CD4-positive, alpha-beta memory T cell (primary cell): ENCODE data around the gene DNAH5. TPM values are rescaled to one million over a fixed set of nuclear protein-coding genes. Genes with fewer than 3 reads are reported as not detected.

Source experiments
- CTCF ChIA-PET: fragments of 350-600 bp; sonication (Branson Sonifier 250); formaldehyde crosslinking; loops from one replicate; lab custom pipeline; 2021; ENCODE audit warnings: inconsistent platforms; ENCODE audit not compliant: partially characterized antibody; lab: Charles Lee
- POLR2A ChIA-PET: fragments of 350-600 bp; sonication (Branson Sonifier 250); formaldehyde crosslinking; loops from one replicate; lab custom pipeline; 2021; ENCODE audit not compliant: partially characterized antibody; lab: Charles Lee
- DNase-seq, 5 donors: peaks; one replicate each; pipeline versions ENCODE4 v3.0.0 to v3.0.0-alpha.2; 2020 to 2022; ENCODE audit warnings: mixed read lengths in 1 of 5
- H3K27ac ChIP-seq: one replicate; pipeline ENCODE4 v1.7.0; 2013; ENCODE audit warnings: low read depth, low read length
- H3K27me3 ChIP-seq: 2 replicates; pipeline ENCODE4 v1.7.0; 2013; ENCODE audit warnings: mild to moderate bottlenecking, low read length, moderate library complexity; ENCODE audit not compliant: insufficient read depth
- H3K36me3 ChIP-seq: 2 replicates; pipeline ENCODE4 v1.7.0; 2013; ENCODE audit warnings: mild to moderate bottlenecking, low read length, moderate library complexity; ENCODE audit not compliant: insufficient read depth
- H3K4me1 ChIP-seq: 2 replicates; pipeline ENCODE4 v1.7.0; 2013; ENCODE audit warnings: mild to moderate bottlenecking, low read length, moderate library complexity; ENCODE audit not compliant: insufficient read depth
- H3K4me3 ChIP-seq, 2 donors: one replicate each; pipeline ENCODE4 v1.7.0; 2013; ENCODE audit warnings: low read length in 2 of 2, mild to moderate bottlenecking in 1 of 2
- H3K9me3 ChIP-seq, 2 donors: one replicate each; pipeline ENCODE4 v1.7.0; 2013; ENCODE audit warnings: low read length in 2 of 2, control low read depth in 1 of 2; ENCODE audit not compliant: control insufficient read depth in 1 of 2
- H3K27ac Mint-ChIP-seq, 7 donors: one replicate each; pipeline ENCODE4 v1.8.0; 2020 to 2021; ENCODE audit warnings: mixed read lengths in 7 of 7, mild to moderate bottlenecking in 6 of 7, inconsistent platforms in 3 of 7, moderate library complexity in 3 of 7
- H3K27me3 Mint-ChIP-seq, 2 donors: one replicate each; pipeline ENCODE4 v1.8.0; 2020 to 2021; ENCODE audit warnings: mixed read lengths in 2 of 2
- H3K36me3 Mint-ChIP-seq, 2 donors: one replicate each; pipeline ENCODE4 v1.8.0; 2020 to 2021; ENCODE audit warnings: mixed read lengths in 2 of 2, inconsistent platforms in 1 of 2, mild to moderate bottlenecking in 1 of 2
- H3K4me1 Mint-ChIP-seq, 4 donors: one replicate each; pipeline ENCODE4 v1.8.0; 2020 to 2021; ENCODE audit warnings: mixed read lengths in 4 of 4, mild to moderate bottlenecking in 1 of 4
- H3K4me3 Mint-ChIP-seq, 8 donors: one replicate each; pipeline ENCODE4 v1.8.0; 2020 to 2021; ENCODE audit warnings: mixed read lengths in 8 of 8, mild to moderate bottlenecking in 7 of 8, moderate library complexity in 6 of 8, inconsistent platforms in 3 of 8
- H3K9me3 Mint-ChIP-seq, 8 donors: one replicate each; pipeline ENCODE4 v1.8.0; 2020 to 2021; ENCODE audit warnings: mixed read lengths in 8 of 8, mild to moderate bottlenecking in 5 of 8, inconsistent platforms in 3 of 8, moderate library complexity in 1 of 8
- intact Hi-C: fragments of 100-400 bp; cut with micrococcal nuclease; formaldehyde crosslinking; loops from one replicate; pipeline ENCODE4 v1.15.1; 2023
- polyA plus RNA-seq, 2 donors: library from polyadenylated mRNA; unstranded; fragments of 300-500 nt; fragmentation: Illumina TruSeq; gene quantifications; one replicate each; pipeline ENCODE4 v1.2.3, GENCODE V29; 2021
- total RNA-seq, 2 experiments: library from RNA; stranded (reverse); gene quantifications; one replicate each; pipeline ENCODE4 v1.2.3, GENCODE V29; 2021

Gene DNAH5
- total and polyA plus RNA-seq, 4 experiments from 2014 or later: not detected

- H3K27ac Mint-ChIP-seq: no peak overlapping the region
- H3K36me3 Mint-ChIP-seq: no peaks in the 10 kb centered on the region
- CTCF ChIA-PET: no interaction called here
- Histone ChIP-seq H3K36me3 (no peaks in the 10 kb centered on the region), H3K27me3 (no peaks in the 10 kb centered on the region), H3K4me3 (no peak overlapping the region), H3K4me1 (no peaks in the 10 kb centered on the region), H3K27ac (no peak overlapping the region), H3K9me3 (no peaks in the 10 kb centered on the region)
- intact Hi-C loops: no loop called here
- H3K9me3 Mint-ChIP-seq: peaks cover 4 to 14% (median 11%) of the 10 kb centered on the region in 8 donors
- no peaks in the 10 kb centered on the region for H3K4me1 Mint-ChIP-seq
- no peak overlapping the region for H3K4me3 Mint-ChIP-seq
- H3K27me3 Mint-ChIP-seq: no peaks in the 10 kb centered on the region
- no peak for DNase-seq
- POLR2A ChIA-PET: no interaction called here
These were observed 208.8 kb downstream of the DNAH5 start for GRCh38 chr5:13735691-13736090.

GRCh38 chr5:13731121-13731628 is 213.3 kb downstream of the DNAH5 start:
- Histone ChIP-seq H3K9me3 (no peaks in the 10 kb centered on the region), H3K27me3 (no peaks in the 10 kb centered on the region), H3K36me3 (no peaks in the 10 kb centered on the region), H3K4me3 (no peak overlapping the region), H3K27ac (no peak overlapping the region), H3K4me1 (no peaks in the 10 kb centered on the region)
- no peaks in the 10 kb centered on the region for H3K36me3 Mint-ChIP-seq
- intact Hi-C loops: no loop called here
- H3K4me1 Mint-ChIP-seq: no peaks in the 10 kb centered on the region
- ChIA-PET POLR2A (no interaction called here), CTCF (no interaction called here)
- no peaks in the 10 kb centered on the region for H3K27me3 Mint-ChIP-seq
- no peak overlapping the region for H3K4me3 Mint-ChIP-seq
- H3K9me3 Mint-ChIP-seq: peaks cover 4 to 12% (median 7%) of the 10 kb centered on the region in 8 donors
- no peak overlapping the region for H3K27ac Mint-ChIP-seq
- DNase-seq: no peak

GRCh38 chr5:13708906-13709305 is 235.6 kb downstream of the DNAH5 start:
- intact Hi-C loops: no loop called here
- no peaks in the 10 kb centered on the region for H3K4me1 Mint-ChIP-seq
- no peaks in the 10 kb centered on the region for H3K27me3 Mint-ChIP-seq
- no peak for DNase-seq
- CTCF ChIA-PET: no interaction called here
- Histone ChIP-seq H3K27me3 (no peaks in the 10 kb centered on the region), H3K4me1 (no peaks in the 10 kb centered on the region), H3K9me3 (no peaks in the 10 kb centered on the region), H3K36me3 (no peaks in the 10 kb centered on the region), H3K4me3 (no peak overlapping the region), H3K27ac (no peak overlapping the region)
- H3K4me3 Mint-ChIP-seq: no peak overlapping the region
- POLR2A ChIA-PET: no interaction called here
- H3K36me3 Mint-ChIP-seq: no peaks in the 10 kb centered on the region
- no peak overlapping the region for H3K27ac Mint-ChIP-seq
- peaks cover 4 to 16% (median 7%) of the 10 kb centered on the region in 8 donors for H3K9me3 Mint-ChIP-seq

GRCh38 chr5:13708432-13708831 is 236.1 kb downstream of the DNAH5 start:
- no peak overlapping the region for H3K27ac ChIP-seq
- H3K4me3 Mint-ChIP-seq: no peak overlapping the region
- CTCF ChIA-PET: no interaction called here
- intact Hi-C loops: no loop called here
- no peak for DNase-seq
- no peaks in the 10 kb centered on the region for H3K27me3 Mint-ChIP-seq
- no peaks in the 10 kb centered on the region for H3K4me1 ChIP-seq
- H3K4me3 ChIP-seq: no peak overlapping the region
- no peaks in the 10 kb centered on the region for H3K36me3 Mint-ChIP-seq
- no peaks in the 10 kb centered on the region for H3K27me3 ChIP-seq
- no peaks in the 10 kb centered on the region for H3K36me3 ChIP-seq
- POLR2A ChIA-PET: no interaction called here
- peaks cover 4 to 16% (median 6%) of the 10 kb centered on the region in 8 donors for H3K9me3 Mint-ChIP-seq
- no peak overlapping the region for H3K27ac Mint-ChIP-seq
- H3K9me3 ChIP-seq: no peaks in the 10 kb centered on the region
- no peaks in the 10 kb centered on the region for H3K4me1 Mint-ChIP-seq

GRCh38 chr5:13704396-13704795 is 240.1 kb downstream of the DNAH5 start:
- Mint-ChIP-seq H3K36me3 (no peaks in the 10 kb centered on the region), H3K27me3 (no peaks in the 10 kb centered on the region), H3K4me3 (no peak overlapping the region), H3K27ac (no peak overlapping the region), H3K4me1 (no peaks in the 10 kb centered on the region), H3K9me3 (peaks cover 0 to 12% (median 4%) of the 10 kb centered on the region in 8 donors)
- POLR2A ChIA-PET: no interaction called here
- no peak for DNase-seq
- CTCF ChIA-PET: no interaction called here
- H3K36me3 ChIP-seq: no peaks in the 10 kb centered on the region
- intact Hi-C loops: no loop called here
- no peaks in the 10 kb centered on the region for H3K27me3 ChIP-seq
- H3K4me3 ChIP-seq: no peak overlapping the region
- no peaks in the 10 kb centered on the region for H3K9me3 ChIP-seq
- no peaks in the 10 kb centered on the region for H3K4me1 ChIP-seq
- H3K27ac ChIP-seq: no peak overlapping the region

GRCh38 chr5:13700626-13701025 is 243.9 kb downstream of the DNAH5 start:
- Mint-ChIP-seq H3K4me3 (no peak overlapping the region), H3K4me1 (no peaks in the 10 kb centered on the region), H3K36me3 (no peaks in the 10 kb centered on the region), H3K27ac (no peak overlapping the region), H3K27me3 (no peaks in the 10 kb centered on the region), H3K9me3 (peaks cover 0 to 6% (median 2%) of the 10 kb centered on the region in 8 donors)
- H3K4me1 ChIP-seq: no peaks in the 10 kb centered on the region
- H3K4me3 ChIP-seq: no peak overlapping the region
- DNase-seq: no peak
- intact Hi-C loops: no loop called here
- H3K27me3 ChIP-seq: no peaks in the 10 kb centered on the region
- no peaks in the 10 kb centered on the region for H3K9me3 ChIP-seq
- POLR2A ChIA-PET: no interaction called here
- H3K36me3 ChIP-seq: no peaks in the 10 kb centered on the region
- H3K27ac ChIP-seq: no peak overlapping the region
- CTCF ChIA-PET: no interaction called here

- intact Hi-C loops: no loop called here
- Mint-ChIP-seq H3K36me3 (no peaks in the 10 kb centered on the region), H3K27me3 (no peaks in the 10 kb centered on the region), H3K27ac (no peak overlapping the region), H3K4me1 (no peaks in the 10 kb centered on the region), H3K4me3 (no peak overlapping the region), H3K9me3 (peaks cover 0 to 9% (median 1%) of the 10 kb centered on the region in 8 donors)
- no peak for DNase-seq
- Histone ChIP-seq H3K27me3 (no peaks in the 10 kb centered on the region), H3K36me3 (no peaks in the 10 kb centered on the region), H3K27ac (no peak overlapping the region), H3K9me3 (no peaks in the 10 kb centered on the region), H3K4me1 (no peaks in the 10 kb centered on the region), H3K4me3 (no peak overlapping the region)
- POLR2A ChIA-PET: no interaction called here
- CTCF ChIA-PET: no interaction called here
These were observed 245.6 kb downstream of the DNAH5 start for GRCh38 chr5:13698885-13699284.
